Skin of body (tissue), 2 donors: ENCODE measurements around the gene OR10H5. TPM values are rescaled to one million over a fixed set of nuclear protein-coding genes. Genes with fewer than 3 reads are reported as not detected.
"Not testable (repeated sequence)": the region's sequence is repeated elsewhere in the genome, so short reads cannot be mapped to it uniquely, and the experiment has no call there.

Source experiments
- DNase-seq: peaks from one replicate; lab custom pipeline; 2025; lab: John Stamatoyannopoulos, UW
- total RNA-seq: library from RNA; depleted of rRNA; stranded (reverse); fragments of >200 nt; gene quantifications from one replicate; pipeline ENCODE4 v1.2.3, GENCODE V29; 2014

Gene OR10H5, protein sequence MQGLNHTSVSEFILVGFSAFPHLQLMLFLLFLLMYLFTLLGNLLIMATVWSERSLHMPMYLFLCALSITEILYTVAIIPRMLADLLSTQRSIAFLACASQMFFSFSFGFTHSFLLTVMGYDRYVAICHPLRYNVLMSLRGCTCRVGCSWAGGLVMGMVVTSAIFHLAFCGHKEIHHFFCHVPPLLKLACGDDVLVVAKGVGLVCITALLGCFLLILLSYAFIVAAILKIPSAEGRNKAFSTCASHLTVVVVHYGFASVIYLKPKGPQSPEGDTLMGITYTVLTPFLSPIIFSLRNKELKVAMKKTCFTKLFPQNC
- not detected for total RNA-seq

DNA sequence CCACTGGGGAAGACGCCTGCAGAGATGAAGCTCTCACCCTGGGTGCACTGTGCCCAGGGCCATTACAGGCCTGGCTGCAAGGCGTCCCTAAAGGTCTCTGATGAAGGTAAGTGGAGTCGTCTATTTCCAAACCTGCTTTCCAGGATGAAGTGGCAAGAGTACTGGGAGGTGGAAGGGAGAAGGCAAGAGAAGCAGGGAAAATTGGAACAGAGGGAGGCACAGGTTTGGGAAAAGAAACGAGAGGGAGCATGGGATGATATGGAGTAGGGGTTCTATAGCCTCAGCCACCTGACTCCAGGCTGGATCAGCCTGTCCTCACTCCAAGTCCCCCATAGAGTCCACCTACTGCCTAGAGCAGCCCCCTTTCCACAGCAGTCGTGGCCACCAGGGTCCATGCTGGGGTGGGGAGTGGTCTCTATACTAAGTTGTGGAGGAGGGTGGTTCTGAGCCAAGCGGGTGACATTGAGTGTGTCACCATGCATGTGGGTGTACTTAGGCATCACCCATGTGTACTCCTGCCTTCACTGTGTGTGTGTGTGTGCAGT lies at the start of gene OR10H5:
TSS of gene OR10H5 (plus strand) at position 51 of the 545 bp plus-strand sequence. CDS start 6,388 bp downstream, outside the sequence.
- no peak for DNase-seq

DNA sequence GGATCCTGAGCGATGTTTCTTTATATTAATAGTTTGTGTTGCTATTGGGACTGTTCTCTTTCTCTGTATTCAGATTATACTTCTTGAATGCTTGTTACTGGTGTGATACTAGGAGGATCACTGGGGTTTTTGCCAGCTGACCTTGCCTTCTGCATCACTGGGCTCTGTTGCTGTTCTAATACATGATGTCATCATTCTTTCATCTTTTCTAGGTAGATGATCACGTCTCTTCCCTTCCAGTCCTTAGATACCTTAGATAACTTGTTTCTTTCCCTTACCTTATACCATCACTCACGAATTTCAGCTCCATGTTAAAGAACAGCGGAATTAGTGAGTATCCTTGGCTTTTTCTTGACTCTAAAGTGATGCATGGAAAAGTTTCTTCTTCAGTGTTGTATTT lies 49.7 kb upstream of the OR10H5 start, which contains the start of gene OR10H3:
TSS of gene OR10H3 (plus strand) at position 264 of the 400 bp plus-strand sequence. CDS start 3,408 bp downstream, outside the sequence.
- DNase-seq, result no peak

DNA sequence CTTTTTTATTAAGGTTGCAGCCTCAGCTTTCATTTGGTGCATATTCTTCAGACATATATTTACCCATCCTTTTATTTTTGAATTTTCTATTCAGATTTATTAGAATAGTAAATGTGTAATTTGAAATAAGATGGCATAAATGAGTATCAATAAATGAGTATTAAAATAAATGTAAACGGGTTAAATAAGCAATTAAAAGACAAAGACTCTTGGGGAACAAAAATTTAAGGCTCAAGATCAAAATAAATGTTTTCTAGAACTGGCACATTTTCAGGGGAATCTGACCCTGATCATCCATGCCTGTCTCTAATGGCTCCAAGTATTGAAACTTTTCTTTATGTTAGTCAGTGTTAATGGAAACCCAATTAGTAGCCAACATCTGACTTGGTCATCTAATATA lies 46.7 kb upstream of the OR10H5 start:
- DNase-seq, result no peak

DNA sequence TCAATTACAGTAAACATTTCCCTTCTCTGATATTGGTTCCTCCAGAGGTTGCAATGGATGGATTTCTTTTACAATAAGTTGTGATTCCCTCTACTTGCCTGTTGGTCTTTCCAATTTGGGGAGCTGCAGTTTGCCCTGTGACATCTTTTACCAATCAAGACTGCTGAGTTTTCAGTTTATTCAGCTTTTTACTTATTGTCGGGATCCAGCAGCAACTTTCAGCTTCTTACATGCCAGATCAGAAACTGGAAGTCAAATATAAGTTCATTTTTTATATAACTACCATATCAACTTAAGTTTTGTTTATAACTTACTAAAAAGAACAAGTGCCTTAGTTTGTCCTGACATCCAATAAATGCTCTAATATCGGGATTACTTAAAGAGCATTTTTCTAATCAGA lies 39.2 kb upstream of the OR10H5 start:
- no peak for DNase-seq

DNA sequence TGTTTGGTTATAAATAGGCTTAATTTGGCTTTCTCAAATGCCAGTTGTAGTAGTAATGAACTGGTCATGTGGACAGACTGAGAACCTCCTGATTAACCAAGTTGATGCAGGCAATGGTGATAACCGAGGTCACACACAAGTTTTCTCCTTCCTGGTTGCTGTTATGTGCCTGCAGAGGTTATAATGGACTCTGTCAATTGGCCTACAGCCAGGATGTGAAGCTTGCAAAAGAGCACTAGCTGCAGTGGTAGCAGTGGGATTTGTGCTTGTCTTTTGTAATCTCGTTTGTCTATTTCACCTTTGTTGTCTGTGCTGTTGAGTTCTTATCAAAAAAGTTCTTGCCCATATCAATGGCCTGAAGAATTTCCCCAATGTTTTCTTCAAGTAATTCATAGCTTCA lies 29.1 kb upstream of the OR10H5 start:
- DNase-seq, result no peak

DNA sequence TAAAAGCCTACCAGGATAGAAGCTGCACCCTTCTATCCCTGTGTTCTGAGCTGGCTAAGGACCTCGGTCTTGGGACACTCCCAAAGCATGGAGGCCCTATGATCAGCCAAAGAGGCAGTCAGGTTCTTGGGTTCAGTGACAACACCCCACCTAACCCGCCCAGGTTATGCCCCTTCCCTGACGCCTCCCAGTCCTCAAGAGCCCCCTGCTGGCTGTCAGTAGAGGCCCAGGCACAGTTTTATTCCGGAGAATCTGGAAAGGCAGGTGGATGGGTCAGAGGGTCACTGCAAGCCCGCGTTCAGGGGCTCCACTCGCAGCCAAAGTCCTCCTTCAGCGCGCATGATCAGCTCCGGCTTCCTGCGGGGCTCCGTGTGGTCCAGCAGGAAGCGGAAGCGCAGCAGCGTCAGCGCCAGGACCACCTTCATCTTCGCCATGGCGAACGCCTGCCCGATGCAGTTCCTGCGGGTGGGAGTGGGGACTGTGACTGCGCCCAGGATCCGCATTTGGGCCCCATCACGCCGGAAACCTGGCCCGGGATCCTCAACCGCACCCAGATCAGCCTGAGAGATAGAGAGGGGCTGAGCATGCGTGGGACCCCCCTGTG lies 27.4 kb upstream of the OR10H5 start:
- no peak for DNase-seq

DNA sequence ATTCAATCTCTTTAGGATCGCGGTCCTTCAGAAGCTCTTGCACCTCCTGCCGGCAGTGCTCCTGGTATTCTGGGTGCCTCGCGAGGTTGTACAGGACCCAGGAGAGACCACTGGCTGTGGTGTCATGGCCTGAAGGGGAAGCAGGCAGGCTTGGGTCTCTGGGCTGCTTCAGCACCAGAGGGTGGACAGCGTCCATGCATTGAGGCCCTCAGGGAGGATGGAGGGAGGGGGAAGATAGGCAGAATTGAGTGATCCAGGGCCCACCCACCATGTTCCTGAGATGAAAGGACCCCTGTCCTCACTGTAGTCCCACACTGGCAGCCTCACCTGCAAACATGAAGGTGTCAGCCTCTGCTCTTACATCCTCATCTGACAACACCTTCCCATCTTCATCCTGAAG lies 17.9 kb upstream of the OR10H5 start:
- no peak for DNase-seq

DNA sequence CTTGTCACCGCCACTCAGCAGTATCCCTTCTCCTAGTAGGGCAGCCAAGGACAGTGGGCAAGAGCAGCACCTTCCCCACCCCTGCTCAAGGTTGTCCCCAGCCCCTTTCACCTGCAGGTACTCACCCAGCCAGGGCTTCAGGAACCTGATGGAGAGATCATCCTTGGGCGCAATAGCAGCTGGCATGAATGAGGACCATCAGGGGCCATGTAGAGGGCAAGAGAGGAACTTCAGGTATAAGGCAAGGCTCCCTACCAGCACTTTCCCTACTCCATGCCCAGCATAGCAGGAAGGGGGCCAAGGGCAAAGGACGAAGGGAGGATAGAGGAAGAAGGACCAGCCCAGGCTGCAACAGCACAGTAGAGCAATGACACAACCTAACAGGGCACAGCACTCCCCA lies 13.3 kb upstream of the OR10H5 start:
- not testable (repeated sequence) for DNase-seq

DNA sequence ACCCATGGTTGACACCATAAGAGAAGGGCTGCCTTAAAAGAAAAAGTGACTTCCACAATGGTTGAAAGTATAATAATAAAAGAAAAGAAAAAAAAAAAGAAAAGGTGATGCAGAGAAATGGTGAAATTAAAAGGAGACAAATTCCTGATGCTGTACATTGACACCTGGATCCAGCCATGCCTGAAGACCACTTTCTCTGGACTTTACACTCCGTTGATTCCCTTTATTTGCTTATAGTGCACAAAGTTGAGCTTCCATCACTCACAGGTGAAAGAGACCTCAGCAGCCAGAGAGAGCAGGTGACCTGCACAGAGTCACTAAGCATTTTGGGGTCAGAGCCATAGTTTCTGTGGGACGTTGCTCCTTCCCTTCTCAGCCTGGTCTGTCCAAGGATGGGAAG lies 12.2 kb upstream of the OR10H5 start:
- no peak for DNase-seq

DNA sequence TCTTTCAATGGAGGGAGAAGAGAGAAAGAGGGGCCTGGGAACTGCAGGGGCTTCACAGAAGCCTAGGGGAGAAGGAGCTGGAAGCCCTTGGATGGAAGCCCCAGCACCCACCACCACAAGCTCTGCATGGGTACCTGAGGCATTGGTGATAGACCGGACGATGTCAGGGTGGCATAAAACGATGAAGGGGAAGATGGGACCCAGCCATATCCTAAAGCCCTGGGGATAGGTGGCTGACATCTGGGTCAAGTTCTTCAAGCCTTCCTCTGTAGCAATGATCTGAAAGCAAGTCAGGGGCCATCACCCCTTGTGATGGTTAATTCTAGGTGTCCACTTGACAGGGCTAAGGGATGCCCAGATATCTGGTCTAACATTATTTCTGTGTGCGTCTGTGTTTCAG lies 11.2 kb upstream of the OR10H5 start:
- no peak for DNase-seq

DNA sequence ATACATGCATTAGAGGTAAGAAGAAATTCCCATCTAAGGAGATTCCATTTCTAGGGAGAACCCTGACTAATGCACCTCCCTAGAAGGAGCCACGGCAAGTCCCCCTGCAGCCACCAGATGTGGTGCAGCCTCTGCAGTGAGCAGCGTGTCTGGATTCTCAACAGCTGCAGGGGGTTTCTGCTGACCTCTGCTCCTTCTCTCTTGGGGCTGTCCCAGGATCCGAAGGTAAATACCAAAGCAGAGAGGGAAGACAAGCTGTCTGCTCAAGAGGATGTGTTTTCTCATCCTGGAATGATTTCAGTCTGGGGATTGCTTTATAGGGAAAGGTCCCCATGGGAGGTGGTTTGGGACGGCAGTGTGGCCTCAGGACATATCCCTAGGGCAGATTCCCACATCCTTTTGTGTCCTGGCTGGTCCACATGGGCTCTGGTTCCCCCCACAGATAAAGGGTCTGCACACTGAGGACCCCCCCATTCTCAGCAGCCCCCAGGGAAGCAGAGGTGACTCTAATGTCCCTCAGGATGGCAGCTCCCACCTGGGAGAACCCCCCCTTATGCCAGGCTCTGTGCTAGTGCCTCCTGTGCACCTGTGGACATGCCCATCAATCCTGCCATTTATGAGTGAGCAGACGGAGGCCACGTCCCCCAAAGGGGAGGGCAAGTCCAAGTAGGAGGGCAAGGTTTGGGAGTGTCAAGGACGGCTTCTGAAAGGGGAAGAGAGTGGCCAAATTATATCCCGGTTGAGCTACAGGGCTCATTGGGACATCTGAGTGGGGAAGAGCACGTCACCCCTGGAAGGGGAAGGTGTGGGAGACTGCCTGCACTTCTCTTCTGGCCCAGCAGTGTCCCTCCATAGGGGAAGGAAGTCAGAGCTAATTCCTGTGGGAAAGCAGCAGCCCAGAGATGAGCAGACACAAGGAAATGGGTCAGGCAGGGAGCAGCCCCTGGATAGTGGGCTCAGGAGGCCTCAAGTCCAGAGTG lies 10.2 kb upstream of the OR10H5 start:
- no peak for DNase-seq

DNA sequence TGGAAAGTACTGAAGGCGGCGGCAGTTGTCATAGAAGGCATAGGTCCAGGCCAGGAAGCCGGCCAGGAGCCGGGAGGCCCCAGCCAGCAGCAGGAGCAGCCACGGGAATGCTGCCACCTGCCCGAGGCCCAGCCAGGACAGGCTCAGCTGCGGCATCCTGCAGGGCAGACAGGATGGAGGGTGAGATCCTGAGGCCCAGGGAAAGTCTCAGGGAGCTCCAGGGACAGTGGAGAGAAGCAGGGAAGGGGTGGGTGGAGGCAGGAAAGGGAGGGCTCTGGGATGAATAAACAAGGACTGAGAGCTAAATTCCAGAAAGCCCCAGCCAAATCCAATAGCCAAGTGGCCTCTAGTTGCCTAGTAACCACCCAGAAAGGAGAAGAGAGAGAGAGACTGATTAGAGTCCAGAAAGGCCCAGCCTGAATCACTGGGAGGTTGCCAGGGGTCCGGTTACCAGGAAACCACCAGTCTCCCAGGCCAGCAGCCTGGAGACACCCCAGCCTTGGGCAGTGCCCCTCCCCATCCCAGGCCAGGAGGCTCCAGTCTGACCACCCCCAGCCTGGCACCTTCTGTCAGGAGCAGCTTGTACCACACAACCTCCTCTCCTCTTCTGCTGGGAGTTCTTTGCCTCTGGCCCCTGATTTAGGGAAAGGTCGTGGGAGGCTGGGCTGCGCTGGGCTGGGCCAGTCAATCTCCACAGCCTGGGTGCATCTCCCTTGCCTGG lies 7.5 kb upstream of the OR10H5 start:
- DNase-seq, result peak; percentile 43

DNA sequence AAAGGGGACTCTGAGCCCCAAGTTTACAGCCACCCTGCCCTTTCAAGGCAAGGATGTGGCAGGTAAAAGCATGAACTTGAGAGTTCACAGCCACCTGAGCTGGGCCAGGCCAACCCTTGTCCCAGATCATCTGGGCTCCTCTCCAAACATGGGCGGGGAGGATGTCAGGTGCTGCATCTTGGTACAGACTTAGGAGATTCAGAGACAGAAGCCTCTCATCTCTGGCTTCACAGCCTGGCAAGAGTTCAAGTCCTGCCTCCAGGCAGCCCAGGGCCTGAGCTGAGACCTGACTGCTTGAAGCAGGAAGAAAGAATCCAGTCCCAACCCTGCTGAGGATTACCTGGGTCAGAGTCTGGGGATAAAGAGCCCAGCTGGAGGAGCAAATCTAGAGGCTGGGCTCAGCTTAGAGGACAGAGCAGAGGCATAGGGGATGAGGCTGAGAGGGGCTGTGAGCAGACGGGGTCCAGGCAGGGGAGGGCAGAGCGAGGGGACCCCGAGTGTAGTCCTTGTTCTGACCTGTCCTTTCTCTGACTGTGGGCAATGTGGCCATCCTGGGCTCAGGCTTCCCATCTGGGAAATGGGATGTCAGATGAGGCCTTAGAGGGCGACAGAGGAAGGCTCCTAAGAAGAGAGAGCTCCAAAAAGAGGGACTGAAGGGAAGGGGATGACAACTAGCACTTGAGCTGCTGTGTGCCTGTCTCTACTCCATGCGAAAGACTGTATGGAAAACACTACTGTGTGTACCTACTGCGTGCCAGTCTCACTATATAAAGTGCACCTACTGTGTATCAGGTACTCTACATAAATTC lies 6.6 kb upstream of the OR10H5 start:
- DNase-seq, result no peak

DNA sequence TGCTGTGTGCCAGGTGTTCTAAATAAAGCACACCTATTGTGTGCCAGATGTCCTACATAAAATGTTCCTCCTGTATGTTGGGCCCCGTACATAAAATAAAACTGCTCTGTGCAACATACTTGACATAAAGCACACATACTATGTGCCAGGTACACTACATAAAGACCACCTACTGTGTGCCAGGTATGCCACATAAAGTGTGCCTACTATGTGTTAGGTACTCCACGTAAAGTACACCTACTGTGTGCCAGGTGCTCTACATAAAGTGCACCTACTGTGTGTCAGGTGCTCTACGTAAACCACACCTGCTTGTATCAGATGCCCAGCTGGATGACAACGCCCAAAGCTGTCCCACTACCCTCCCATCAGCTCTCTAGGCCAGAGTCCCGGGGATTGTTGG lies 5.8 kb upstream of the OR10H5 start:
- DNase-seq, result no peak

DNA sequence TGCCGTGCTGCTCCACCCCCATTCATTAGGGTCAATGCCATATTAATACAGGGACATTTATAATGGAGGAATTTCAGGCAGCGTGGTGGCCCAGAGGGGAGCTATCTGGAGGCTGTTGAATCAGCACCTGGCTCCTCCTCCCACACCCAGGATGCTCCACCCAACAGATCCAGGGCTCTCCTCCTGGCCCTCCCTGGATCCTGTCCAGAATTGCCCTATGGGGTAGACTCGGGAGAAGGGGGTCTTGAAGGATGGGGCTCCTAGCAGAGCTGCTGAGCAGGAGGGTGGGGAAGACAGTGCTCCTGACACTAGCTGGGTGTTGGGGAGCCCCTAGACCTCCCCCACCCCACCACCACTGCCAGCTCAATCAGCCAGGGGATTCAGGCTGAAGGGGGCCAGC lies 5.2 kb upstream of the OR10H5 start:
- DNase-seq, result no peak

DNA sequence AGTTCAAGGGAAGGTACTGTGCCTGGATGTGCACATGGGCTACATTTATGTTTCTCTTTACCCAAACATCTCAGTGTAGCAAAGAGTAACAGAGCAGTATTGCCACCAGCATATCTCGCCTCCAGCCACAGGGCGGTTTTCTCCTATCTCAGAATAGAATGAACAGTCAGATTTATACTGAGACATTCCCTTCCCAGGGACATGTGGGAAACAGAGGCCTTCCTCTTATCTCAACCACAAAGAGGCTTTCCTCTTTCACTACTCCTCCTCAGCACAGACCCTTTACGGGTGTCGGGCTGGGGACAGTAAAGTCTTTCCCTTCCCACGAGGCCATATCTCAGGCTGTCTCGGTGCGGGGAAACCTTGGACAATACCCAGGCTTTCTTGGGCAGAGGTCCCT lies 4.6 kb upstream of the OR10H5 start:
- DNase-seq, result not testable (repeated sequence)

DNA sequence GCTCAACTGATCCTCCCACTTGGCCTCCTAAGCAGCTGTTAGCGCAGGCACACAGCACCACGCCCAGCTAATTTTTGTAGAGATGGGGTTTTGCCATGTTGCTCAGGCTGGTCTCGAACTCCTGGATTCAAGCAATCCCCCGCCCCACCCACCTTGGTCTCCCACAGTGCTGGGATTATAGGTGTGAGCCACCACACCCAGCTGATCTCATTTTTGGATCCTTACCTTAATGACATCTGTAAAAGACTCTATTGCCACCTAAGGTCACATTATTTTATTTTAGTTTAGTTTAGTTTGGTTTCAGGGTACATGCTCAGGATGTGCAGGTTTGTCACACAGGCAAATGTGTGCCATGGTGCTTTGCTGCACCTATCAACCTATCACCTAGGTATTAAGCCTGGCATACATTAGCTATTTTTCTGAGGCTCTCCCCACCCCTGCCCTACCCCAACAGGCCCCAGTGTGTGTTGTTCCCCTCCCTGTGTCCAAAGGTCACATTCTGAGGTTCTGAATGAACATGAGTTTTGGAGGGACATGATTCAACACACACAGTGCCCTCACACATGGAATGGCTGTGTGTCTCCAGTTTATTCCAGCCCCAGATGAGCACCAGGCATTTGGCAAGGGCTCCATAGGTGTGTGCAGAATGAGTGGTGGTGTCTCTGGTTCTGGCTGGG lies 1.3 kb downstream of the OR10H5 start:
- DNase-seq, result no peak

DNA sequence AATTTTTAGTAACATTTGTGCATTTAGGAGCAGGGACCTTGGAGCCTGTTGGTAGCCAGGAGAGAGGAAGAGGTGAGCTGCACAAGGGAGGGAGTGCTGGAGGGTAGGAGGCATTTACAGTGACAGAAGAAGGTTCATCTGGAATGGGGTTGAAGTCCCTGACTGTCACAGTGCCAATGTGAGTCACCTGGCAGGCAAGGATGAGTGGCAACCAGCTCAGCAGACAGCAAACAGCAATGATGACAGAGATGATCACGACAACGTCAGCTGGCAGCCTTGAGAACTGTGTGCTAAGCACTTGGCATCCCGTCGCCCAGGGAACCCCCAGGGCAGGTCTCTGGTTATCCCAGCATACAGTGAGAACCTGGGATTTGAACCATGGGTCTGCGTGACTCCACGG lies 2.6 kb downstream of the OR10H5 start:
- DNase-seq, result no peak

DNA sequence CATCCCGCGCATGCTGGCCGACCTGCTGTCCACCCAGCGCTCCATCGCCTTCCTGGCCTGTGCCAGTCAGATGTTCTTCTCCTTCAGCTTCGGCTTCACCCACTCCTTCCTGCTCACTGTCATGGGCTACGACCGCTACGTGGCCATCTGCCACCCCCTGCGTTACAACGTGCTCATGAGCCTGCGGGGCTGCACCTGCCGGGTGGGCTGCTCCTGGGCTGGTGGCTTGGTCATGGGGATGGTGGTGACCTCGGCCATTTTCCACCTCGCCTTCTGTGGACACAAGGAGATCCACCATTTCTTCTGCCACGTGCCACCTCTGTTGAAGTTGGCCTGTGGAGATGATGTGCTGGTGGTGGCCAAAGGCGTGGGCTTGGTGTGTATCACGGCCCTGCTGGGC lies 6.8 kb downstream of the OR10H5 start:
- not testable (repeated sequence) for DNase-seq

DNA sequence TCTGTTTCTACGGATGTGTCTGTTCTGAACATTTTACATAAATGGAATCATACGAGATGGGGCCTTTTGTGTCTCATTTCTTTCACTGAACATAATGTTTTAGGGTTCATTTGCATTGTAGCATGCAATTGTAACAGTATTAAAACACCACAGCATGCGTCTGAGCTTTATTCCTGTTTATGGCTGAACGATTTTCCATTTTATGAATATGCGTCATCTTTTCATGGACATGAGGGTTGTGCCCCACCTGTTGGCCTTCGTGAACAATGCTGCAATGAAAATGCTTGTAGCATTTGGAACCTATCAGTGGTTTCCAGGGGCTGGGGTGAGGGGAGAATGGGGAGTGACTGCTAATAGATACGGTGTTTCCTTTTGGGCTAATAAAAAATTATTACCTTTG lies 22.9 kb downstream of the OR10H5 start:
- no peak for DNase-seq
